Measurements from ENCODE around the gene RXRG. TPM values are rescaled to one million over a fixed set of nuclear protein-coding genes. Genes with fewer than 3 reads are reported as not detected.

Gene RXRG
- polyA plus RNA-seq, 1 donor (not counting 4 experiments of a cell fraction or from before 2014, with no cell fraction given), result not detected

DNA sequence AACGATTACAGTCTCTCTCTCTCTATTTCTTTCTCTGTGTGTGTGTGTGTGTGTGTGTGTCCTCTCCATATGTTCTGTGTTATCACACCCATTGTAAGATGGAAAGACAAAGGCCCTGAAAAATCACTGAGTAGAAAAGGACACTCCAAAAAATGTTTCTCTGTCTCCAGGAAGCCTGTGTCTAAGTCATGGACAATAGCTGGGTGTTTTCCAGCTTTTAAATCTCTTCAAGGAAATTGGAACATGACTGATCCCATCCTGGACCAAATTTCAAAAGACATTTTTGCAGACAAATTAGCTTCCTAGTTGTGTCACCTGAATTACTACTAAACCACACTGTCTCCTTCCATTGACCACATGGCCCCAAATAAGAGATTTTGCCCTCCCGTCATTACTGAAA, 57.4 kb downstream of the RXRG start:
- Histone ChIP-seq H3K9ac (ENCODE audit: control insufficient read depth, extremely low read depth, insufficient read depth, low read length) (no peak overlapping the region), H4K20me1 (ENCODE audit: control insufficient read depth, extremely low read depth, insufficient read depth, low read length) (no peaks in the 10 kb centered on the region), H3K4me1 (ENCODE audit: control insufficient read depth, extremely low read depth, insufficient read depth, low read length) (peaks cover 3% of the 10 kb centered on the region), H2AFZ (ENCODE audit: control insufficient read depth, low read length) (no peak overlapping the region), H3K9me3 (ENCODE audit: control insufficient read depth, low read depth, low read length) (no peaks in the 10 kb centered on the region), H3K27ac (ENCODE audit: control insufficient read depth, insufficient read depth, low read length) (no peak overlapping the region), H3K4me2 (ENCODE audit: control insufficient read depth, extremely low read depth, insufficient read depth, low read depth, low read length) (no peak overlapping the region), H3K9me1 (ENCODE audit: control insufficient read depth, extremely low read depth, insufficient read depth, low read length) (no peaks in the 10 kb centered on the region), H3K27me3 (ENCODE audit: control insufficient read depth, extremely low read depth, insufficient read depth, low read length) (peaks cover 72% of the 10 kb centered on the region), H3K4me3 (ENCODE audit: control insufficient read depth in 2 of 3, extremely low read depth in 1 of 3, insufficient read depth in 2 of 3, low read depth in 1 of 3, low read length in 3 of 3) (no peak overlapping the region), H3K79me2 (ENCODE audit: control insufficient read depth, insufficient read depth, low read length) (no peaks in the 10 kb centered on the region), H3K36me3 (ENCODE audit: control insufficient read depth in 2 of 2, extremely low read depth in 1 of 2, insufficient read depth in 2 of 2, low read length in 2 of 2) (no peaks in the 10 kb centered on the region)
- FAIRE-seq (no peak), DNase-seq (ENCODE audit: low read depth, low spot score) (no peak)
- TF ChIP-seq, protein P1, sequence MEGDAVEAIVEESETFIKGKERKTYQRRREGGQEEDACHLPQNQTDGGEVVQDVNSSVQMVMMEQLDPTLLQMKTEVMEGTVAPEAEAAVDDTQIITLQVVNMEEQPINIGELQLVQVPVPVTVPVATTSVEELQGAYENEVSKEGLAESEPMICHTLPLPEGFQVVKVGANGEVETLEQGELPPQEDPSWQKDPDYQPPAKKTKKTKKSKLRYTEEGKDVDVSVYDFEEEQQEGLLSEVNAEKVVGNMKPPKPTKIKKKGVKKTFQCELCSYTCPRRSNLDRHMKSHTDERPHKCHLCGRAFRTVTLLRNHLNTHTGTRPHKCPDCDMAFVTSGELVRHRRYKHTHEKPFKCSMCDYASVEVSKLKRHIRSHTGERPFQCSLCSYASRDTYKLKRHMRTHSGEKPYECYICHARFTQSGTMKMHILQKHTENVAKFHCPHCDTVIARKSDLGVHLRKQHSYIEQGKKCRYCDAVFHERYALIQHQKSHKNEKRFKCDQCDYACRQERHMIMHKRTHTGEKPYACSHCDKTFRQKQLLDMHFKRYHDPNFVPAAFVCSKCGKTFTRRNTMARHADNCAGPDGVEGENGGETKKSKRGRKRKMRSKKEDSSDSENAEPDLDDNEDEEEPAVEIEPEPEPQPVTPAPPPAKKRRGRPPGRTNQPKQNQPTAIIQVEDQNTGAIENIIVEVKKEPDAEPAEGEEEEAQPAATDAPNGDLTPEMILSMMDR (optimal IDR thresholded peaks at IDR 0.05 in 1 of 3, IDR thresholded peaks at IDR 0.05 in 1 of 3, conservative IDR thresholded peaks at IDR 0.05 in 1 of 3; ENCODE audit: extremely low read depth in 1 of 3, insufficient read depth in 2 of 3, low read length in 3 of 3), result no peak
- TF ChIP-seq EZH2 (IDR thresholded peaks at IDR 0.05; ENCODE audit: low read length), result no peak
- dilution Hi-C loops (cut with MboI; ENCODE audit: extremely low pct_ligation_motif_present, low sequenced_read_pairs), result no loop called here

DNA sequence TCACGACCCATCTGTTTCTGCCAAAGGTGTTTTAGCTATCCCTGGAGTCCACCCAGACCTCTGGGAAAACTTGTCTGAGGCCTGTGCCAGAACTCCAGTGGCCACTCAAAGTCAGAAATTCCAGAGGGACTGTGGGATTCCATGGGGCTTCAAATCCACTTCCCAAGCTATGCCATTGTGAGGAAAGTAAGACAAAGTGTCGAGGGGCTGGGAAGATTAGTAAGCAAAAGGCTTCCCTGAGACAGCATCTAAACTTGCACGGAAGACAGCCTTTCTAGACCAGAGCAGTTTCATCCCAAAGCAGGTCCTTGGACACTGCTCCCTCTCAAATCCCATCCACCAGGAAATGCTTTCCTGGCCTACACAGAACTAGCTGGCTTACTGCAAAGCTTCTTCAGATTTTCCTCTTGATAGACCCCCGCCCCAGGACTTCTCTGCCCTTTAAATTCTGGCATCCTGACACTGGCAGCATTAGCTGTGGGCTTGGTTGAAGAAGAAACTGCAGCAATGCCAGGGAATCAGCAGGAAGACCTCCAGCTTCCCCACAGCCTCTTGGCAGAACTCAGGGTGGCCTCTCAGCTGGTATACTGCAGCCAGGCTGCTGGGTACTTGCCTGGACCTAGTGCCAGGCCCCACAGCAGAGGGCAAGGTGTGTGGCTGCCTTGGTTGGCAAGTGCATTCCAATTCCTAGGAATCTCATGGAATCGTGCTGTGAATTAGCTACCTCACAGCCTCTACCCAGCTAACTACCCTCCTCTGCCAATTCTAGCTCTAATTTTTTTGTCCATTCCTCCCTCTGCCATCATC, 61.1 kb downstream of the RXRG start:
- H3K27me3 ChIP-seq (ENCODE audit: control insufficient read depth, extremely low read depth, insufficient read depth, low read length), result peaks cover 67% of the 10 kb centered on the region
- H3K4me3 ChIP-seq (ENCODE audit: control insufficient read depth in 2 of 3, extremely low read depth in 1 of 3, insufficient read depth in 2 of 3, low read depth in 1 of 3, low read length in 3 of 3), result no peak overlapping the region
- no peak overlapping the region for H3K9ac ChIP-seq (ENCODE audit: control insufficient read depth, extremely low read depth, insufficient read depth, low read length)
- H3K36me3 ChIP-seq (ENCODE audit: control insufficient read depth in 2 of 2, extremely low read depth in 1 of 2, insufficient read depth in 2 of 2, low read length in 2 of 2), result no peaks in the 10 kb centered on the region
- H2AFZ ChIP-seq (ENCODE audit: control insufficient read depth, low read length), result no peak overlapping the region
- H3K27ac ChIP-seq (ENCODE audit: control insufficient read depth, insufficient read depth, low read length), result no peak overlapping the region
- H3K4me2 ChIP-seq (ENCODE audit: control insufficient read depth, extremely low read depth, insufficient read depth, low read depth, low read length), result no peak overlapping the region
- no peaks in the 10 kb centered on the region for H4K20me1 ChIP-seq (ENCODE audit: control insufficient read depth, extremely low read depth, insufficient read depth, low read length)
- H3K79me2 ChIP-seq (ENCODE audit: control insufficient read depth, insufficient read depth, low read length), result no peaks in the 10 kb centered on the region
- FAIRE-seq (no peak), DNase-seq (ENCODE audit: low read depth, low spot score) (no peak)
- H3K9me3 ChIP-seq (ENCODE audit: control insufficient read depth, low read depth, low read length), result no peaks in the 10 kb centered on the region
- peaks cover 3% of the 10 kb centered on the region for H3K4me1 ChIP-seq (ENCODE audit: control insufficient read depth, extremely low read depth, insufficient read depth, low read length)
- H3K9me1 ChIP-seq (ENCODE audit: control insufficient read depth, extremely low read depth, insufficient read depth, low read length), result no peaks in the 10 kb centered on the region
- dilution Hi-C loops (cut with MboI; ENCODE audit: extremely low pct_ligation_motif_present, low sequenced_read_pairs), result no loop called here
- TF ChIP-seq EZH2 (IDR thresholded peaks at IDR 0.05; ENCODE audit: low read length), result no peak
- TF ChIP-seq, protein P1 (optimal IDR thresholded peaks at IDR 0.05 in 1 of 3, IDR thresholded peaks at IDR 0.05 in 1 of 3, conservative IDR thresholded peaks at IDR 0.05 in 1 of 3; ENCODE audit: extremely low read depth in 1 of 3, insufficient read depth in 2 of 3, low read length in 3 of 3), result no peak
